ENCODE measurements around the gene C14orf119.
"Not testable (repeated sequence)": the region's sequence is repeated elsewhere in the genome, so short reads cannot be mapped to it uniquely, and the experiment has no call there.

Gene C14orf119

GRCh38 chr14:23091294-23092225, 3.7 kb upstream of the C14orf119 start:
- DNase-seq = no peak

DNA sequence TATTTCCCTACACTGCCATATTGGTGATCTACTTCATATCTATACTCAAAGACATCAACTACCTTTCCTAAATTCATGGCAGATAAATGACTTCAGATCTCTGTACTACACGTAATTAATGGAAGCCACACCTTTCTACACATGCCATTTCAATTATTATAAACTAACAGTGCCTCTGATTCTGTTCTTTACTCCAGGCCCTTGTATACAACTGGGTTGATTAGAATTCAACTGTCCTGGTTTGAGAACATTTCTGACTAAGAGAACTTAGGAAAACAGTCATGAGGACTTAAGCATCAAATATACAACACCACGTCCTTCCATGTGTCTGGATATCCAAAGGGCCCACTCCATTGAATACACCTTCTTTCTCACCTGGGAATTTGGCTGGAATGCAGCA, 2.2 kb upstream of the C14orf119 start:
- DNase-seq = no peak

GRCh38 chr14:23093526-23093925, 1.8 kb upstream of the C14orf119 start:
- DNase-seq = no peak

- no peak for DNase-seq
Measured at GRCh38 chr14:23093991-23094665, 1.2 kb upstream of the C14orf119 start.

DNA sequence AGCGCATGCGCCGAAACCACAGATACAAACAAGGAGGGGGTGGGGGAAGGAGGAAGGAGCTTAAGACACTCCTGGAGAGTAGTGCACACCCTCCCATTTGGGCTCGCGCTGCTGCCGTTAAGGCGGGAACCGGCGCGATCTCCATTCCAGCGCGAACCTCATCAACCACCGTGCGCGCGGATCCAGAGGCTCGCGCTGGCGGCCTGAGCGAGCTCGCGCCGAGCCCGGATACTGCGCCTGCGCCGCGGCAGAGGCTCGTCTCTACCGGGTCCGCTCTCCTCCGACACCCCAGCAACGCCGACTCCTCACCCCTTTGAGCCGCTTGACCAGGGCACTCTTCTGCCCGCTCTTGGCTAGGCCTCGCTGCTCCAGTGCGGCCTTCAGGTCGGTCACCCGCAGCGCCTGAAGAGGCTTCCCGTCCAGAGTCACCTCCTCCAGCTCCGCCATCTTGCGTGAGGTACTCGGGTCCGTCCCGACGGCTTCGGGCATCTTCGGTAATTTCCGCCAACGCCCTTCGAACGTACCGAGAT, 574 bp upstream of the C14orf119 start, which contains the start of gene ACIN1:
Gene ACIN1, minus strand, starts transcription at position 471 of the 530 bp plus-strand sequence. Its CDS starts 24 bp downstream, at position 447.
- peak; percentile 59 for DNase-seq

- no peak for DNase-seq
Measured at GRCh38 chr14:23097786-23098185, 2.5 kb downstream of the C14orf119 start.

DNA sequence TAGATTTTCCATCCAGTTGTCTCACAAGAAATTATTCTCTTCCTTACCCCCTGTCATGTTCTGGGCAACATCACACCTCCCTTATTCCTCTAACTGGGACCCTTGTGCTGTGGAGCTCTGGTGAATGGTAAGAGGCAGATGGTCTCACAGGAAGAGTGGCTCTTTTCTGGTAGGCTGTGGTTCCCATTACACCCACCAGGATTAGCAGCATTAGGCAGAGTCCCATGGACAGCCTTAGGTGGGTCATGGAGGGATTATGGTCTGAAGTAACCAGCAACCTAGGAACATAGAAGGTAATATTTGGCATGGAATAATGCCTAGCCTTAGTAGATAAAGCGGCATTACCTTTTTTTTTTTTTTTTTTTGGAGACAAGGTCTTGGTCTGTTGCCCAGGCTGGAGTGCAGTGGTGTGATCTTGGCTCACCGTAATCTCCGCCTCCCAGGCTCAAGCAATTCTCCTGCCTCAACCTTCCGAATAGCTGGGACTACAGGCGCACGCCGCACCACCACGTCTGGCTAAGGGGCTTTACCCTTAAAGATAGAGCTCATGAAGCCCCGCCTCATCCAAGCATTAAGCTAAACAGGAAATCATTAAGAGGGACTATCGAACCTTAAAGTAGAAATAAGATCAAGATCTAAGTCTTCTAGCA, 4.0 kb downstream of the C14orf119 start:
- DNase-seq = no peak

DNA sequence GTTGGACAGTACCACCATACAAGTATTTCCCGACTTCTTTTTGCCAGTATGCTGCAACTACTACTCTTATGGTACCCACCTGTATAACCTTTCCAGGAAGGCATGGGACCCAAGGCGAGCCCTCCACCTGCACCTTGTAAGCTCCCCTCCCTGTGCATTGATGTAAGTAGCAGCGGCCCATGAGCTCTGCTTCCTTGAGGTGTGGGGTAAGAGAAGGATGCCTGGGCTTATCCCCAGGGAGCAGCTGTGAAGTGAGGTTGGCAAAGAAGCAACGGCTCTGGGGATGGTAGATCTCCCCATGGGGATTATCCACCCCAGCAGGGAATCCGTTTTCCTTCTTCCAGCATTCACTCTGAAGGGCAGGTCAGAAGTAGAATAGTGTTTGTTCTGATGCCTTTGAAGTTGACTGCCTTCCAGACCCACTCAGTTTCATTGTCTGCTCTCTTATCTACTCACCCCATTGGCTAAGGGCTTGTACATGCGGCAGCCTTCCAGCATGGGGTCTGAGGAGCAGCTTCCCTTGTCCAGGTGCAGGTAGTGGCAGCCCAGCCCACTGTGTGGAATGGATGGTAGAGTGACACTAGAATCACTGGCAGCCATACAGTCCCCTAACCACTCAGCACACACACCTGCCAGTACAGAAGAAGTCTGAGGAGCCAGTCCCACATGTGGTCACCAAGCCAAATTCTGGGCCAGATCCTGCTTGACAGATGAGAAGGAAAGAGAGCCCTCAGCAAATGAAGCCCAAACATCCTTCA, 6.1 kb downstream of the C14orf119 start:
- no peak for DNase-seq

- no peak for DNase-seq
Measured at GRCh38 chr14:23101986-23102625, 6.8 kb downstream of the C14orf119 start.

DNA sequence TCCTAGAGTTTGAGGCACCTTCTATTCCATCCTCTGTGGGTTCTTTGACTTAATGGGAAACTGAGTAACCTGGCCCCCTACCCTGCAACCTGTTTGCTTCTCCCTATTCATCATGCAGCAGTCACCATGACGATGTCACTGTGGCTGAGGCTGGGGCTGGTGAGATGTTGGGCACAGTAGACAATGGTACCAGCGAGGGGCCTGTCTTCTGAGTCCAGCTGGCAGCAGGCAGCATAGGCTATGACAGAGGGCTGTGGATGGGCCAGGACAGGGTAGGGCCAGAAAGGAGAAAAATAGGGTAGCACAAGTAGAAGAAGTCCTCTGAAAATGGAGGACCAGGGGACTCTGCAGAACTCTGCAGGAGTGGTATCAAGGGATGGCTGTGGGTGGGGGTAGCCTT, 7.5 kb downstream of the C14orf119 start:
- DNase-seq = no peak

- no peak for DNase-seq
Measured at GRCh38 chr14:23103581-23103980, 8.3 kb downstream of the C14orf119 start.

DNA sequence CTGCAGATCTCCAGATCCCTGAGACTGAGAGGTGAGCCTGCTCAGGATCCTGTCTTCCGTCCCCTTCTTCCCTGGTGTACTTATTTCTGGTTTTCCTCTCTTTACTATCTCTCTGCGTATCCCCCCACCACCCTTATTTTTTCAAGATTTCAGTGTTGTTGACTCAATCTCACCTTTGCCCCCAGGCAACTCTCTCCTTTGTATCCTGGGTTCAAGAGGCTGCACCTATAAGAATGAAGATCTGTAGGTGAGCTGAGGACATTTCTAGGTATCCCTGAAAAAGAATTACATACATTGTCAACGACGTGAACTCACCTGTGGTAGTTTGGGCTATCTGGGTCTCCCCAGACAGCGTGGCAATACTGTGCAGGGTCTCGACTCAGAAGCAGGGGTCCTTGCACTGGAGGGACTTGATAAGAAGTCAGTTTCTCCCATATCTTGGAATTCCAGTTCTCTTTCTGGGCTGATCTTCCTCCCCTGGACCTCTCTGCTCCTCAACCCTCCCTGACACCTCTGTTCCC, 8.8 kb downstream of the C14orf119 start:
- no peak for DNase-seq

DNA sequence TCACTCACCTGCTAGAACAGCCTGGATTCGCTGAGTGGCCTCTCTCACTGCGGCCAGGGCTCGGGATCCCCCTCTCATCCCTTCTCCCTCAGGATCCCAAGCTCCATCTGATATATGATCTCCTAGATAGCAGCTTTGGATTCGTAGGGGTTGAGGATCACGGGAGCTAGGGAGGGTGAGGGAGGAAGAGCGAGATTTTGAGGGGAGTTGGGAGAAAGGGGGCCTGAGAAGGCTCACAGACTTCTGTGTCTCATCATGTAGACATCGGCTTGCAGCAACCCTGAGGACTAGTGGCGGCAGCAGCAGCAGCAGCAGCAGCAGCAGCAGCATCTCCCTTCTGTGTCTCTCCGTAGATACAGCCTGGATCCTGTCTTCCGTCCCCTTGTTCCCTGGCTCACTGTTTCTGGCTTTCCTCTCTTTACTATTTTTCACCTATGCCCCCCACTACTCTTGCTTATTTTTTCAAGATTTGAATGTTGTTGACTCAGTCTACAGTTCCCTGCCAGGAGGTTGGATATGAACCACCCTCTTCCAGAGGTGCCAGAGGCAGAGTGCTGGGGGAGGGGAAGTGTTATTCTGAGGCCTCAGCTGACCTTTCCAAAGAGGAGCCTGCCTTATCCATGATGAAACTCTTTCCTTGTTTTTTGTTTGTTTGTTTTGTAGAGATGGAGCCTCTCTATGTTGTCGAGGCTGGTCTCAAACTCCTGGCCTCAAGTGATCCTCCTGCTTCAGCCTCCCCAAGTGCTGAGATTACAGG, 9.5 kb downstream of the C14orf119 start, which contains the start of gene CIROP:
Gene CIROP, minus strand, starts transcription at position 399 of the 757 bp plus-strand sequence. Its CDS starts 69 bp downstream, at position 330.
- no peak for DNase-seq

- no peak for DNase-seq
Measured at GRCh38 chr14:23105348-23105824, 10.1 kb downstream of the C14orf119 start.

DNA sequence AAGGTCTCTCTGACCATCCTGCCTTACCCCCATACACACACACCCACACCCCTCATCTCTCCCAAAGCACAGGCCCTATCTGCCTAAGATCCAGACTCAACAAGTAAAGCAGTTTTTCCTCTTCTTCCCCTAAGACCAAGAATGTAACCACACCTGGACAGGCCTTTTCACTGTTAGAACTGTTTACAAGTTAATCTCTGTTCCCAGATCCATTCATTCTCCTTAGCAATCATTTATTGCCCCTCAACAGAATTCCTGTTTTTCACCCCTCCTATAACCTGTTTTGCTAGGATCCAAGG, 11.4 kb downstream of the C14orf119 start:
- no peak for DNase-seq

- DNase-seq = not testable (repeated sequence)
Measured at GRCh38 chr14:23107620-23108019, 12.3 kb downstream of the C14orf119 start.

GRCh38 chr14:23108169-23108568, 12.9 kb downstream of the C14orf119 start:
- not testable (repeated sequence) for DNase-seq

GRCh38 chr14:23109769-23110168, 14.5 kb downstream of the C14orf119 start:
- DNase-seq = no peak

DNA sequence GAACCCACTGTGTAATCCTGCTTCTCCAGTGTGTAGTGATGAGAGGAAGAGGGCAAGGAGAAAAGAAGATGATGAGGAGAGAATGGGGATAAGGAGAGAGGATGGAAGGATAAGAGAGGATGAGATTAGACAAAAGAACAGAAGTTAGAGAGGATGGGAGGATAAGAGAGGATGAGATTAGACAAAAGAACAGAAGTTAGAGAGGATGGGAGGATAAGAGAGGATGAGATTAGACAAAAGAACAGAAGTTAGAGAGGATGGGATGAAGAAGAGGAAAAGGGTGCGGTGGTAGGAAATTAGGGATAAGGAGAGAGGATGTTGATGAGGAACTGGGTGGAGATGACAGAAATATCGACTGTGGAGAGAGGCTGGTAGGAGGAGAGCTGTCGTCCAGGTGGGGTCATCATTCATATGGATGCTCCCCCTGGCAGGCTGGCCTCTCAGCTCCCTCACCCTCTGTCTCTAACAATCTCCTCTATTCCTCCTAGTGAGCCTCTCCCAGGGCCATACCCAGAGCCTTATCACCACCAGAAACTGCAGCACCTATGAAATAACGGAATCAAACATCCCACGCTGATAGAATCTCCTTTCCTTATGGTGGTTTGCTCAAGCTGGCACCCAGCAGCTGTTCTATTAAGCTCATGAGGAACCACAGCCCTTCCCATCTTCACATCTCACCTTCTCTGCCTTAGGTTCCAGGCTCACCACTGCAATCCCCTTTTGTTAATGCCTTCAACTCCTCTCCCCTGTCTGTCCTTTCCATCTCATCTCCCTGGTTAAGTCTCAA, 15.5 kb downstream of the C14orf119 start:
- DNase-seq = no peak

Measured in activated CD4-positive, alpha-beta T cell treated with anti-CD3 and anti-CD28 coated beads for 1 hour (primary cell).